Activated CD4-positive, alpha-beta T cell treated with anti-CD3 and anti-CD28 coated beads for 4 hours (primary cell): Measurements from ENCODE around the gene LGR6.
A peak's percentile ranks its signal among the peaks of the same experiment; 100 is the strongest.

Experiments used
- DNase-seq, 2 donors: peaks; one replicate each; pipeline ENCODE4 v3.0.0-alpha.2; 2020

Gene LGR6

GRCh38 chr1:202291961-202292712 is 98.5 kb downstream of the LGR6 start:
- no peak for DNase-seq

GRCh38 chr1:202292773-202293172 is 99.2 kb downstream of the LGR6 start:
- DNase-seq: no peak

- no peak for DNase-seq
Observed at GRCh38 chr1:202293569-202293968, 100.0 kb downstream of the LGR6 start.

GRCh38 chr1:202302166-202302565 is 108.6 kb downstream of the LGR6 start:
- no peak for DNase-seq

- no peak for DNase-seq
Observed at GRCh38 chr1:202304375-202304774, 110.8 kb downstream of the LGR6 start.

- DNase-seq: no peak
Observed at GRCh38 chr1:202305168-202305567, 111.6 kb downstream of the LGR6 start.

GRCh38 chr1:202306535-202307345 is 113.1 kb downstream of the LGR6 start:
- DNase-seq: no peak

GRCh38 chr1:202310071-202310725 is 116.6 kb downstream of the LGR6 start:
- DNase-seq: no peak

- no peak for DNase-seq
Observed at GRCh38 chr1:202310746-202311145, 117.1 kb downstream of the LGR6 start.

- DNase-seq: no peak
Observed at GRCh38 chr1:202311875-202312635, 118.5 kb downstream of the LGR6 start.

- DNase-seq: peak; percentile 67 to 74
Observed at GRCh38 chr1:202315576-202316168, 122.1 kb downstream of the LGR6 start.

- no peak for DNase-seq
Observed at GRCh38 chr1:202316186-202316585, 122.6 kb downstream of the LGR6 start.

- no peak for DNase-seq
Observed at GRCh38 chr1:202317941-202318925, 124.6 kb downstream of the LGR6 start.

- no peak for DNase-seq
Observed at GRCh38 chr1:202319381-202320080, 125.9 kb downstream of the LGR6 start.

- no peak for DNase-seq
Observed at GRCh38 chr1:202320081-202320405, 126.4 kb downstream of the LGR6 start.

- DNase-seq: no peak
Observed at GRCh38 chr1:202323731-202324130, 130.1 kb downstream of the LGR6 start.

GRCh38 chr1:202324646-202325045 is 131.0 kb downstream of the LGR6 start:
- DNase-seq: no peak

GRCh38 chr1:202329891-202330290 is 136.3 kb downstream of the LGR6 start:
- no peak for DNase-seq

- DNase-seq: no peak
Observed at GRCh38 chr1:202333861-202334260, 140.3 kb downstream of the LGR6 start.

GRCh38 chr1:202343652-202344349 is 150.2 kb downstream of the LGR6 start:
- no peak for DNase-seq
